A549 (cell line): ENCODE data around the gene TRIM2.

Experiments used
- CTCF ChIP-seq: fragments of >200 bp; sonication (Bioruptor Twin); formaldehyde crosslinking; IDR thresholded peaks from 3 replicates; pipeline ENCODE4 v1.5.1; 2016
- JUN ChIP-seq, 2 experiments: fragments of >200 bp; sonication (Bioruptor Twin); formaldehyde crosslinking; IDR thresholded peaks; 2 replicates in 1 of 2; 3 replicates in 1 of 2; pipeline ENCODE4 v1.6.1; 2016 to 2017
- PHF8 ChIP-seq: fragments of 200-600 bp; sonication (generic); IDR thresholded peaks from 2 replicates; pipeline ENCODE4 v1.6.1; 2016; ENCODE audit warnings: low read depth, mild to moderate bottlenecking, antibody characterized with exemption, moderate library complexity, borderline replicate concordance
- POLR2A ChIP-seq: IDR thresholded peaks from 2 replicates; pipeline ENCODE4 v1.6.1; 2012; ENCODE audit warnings: mild to moderate bottlenecking, low read length
- SREBF2 ChIP-seq: fragments of 450-650 bp; IDR thresholded peaks from 2 replicates; pipeline ENCODE4 v1.6.1; 2014; ENCODE audit warnings: mild to moderate bottlenecking, moderate library complexity

DNA sequence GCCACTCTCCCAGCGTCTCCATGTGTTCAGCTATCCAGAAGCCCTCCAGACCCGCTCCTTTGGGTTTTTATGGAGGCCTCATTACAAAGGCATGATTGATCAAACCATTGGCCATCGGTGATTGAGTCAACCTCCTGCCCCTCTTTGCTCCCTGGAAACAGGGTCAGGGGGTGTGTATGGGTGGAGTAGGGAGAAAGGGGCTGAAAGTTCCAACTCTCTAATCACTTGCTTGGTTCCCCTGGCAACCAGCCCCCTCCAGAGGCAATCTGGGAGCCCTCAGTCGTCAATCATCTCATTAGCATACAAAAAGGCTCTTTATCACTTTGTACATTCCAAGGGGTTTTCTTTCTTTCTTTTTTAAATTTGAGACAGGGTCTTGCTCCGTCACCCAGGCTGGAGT, 2.3 kb downstream of the TRIM2 start:
- no peak for TF ChIP-seq POLR2A
- TF ChIP-seq PHF8, result no peak
- no peak for TF ChIP-seq JUN (IDR thresholded peaks at IDR 0.05)
- no peak for TF ChIP-seq CTCF
- TF ChIP-seq SREBF2, result no peak
